ENCODE measurements around the gene PPP1R26.
"Not testable (repeated sequence)": the region's sequence is repeated elsewhere in the genome, so short reads cannot be mapped to it uniquely, and the experiment has no call there.

Gene PPP1R26, protein sequence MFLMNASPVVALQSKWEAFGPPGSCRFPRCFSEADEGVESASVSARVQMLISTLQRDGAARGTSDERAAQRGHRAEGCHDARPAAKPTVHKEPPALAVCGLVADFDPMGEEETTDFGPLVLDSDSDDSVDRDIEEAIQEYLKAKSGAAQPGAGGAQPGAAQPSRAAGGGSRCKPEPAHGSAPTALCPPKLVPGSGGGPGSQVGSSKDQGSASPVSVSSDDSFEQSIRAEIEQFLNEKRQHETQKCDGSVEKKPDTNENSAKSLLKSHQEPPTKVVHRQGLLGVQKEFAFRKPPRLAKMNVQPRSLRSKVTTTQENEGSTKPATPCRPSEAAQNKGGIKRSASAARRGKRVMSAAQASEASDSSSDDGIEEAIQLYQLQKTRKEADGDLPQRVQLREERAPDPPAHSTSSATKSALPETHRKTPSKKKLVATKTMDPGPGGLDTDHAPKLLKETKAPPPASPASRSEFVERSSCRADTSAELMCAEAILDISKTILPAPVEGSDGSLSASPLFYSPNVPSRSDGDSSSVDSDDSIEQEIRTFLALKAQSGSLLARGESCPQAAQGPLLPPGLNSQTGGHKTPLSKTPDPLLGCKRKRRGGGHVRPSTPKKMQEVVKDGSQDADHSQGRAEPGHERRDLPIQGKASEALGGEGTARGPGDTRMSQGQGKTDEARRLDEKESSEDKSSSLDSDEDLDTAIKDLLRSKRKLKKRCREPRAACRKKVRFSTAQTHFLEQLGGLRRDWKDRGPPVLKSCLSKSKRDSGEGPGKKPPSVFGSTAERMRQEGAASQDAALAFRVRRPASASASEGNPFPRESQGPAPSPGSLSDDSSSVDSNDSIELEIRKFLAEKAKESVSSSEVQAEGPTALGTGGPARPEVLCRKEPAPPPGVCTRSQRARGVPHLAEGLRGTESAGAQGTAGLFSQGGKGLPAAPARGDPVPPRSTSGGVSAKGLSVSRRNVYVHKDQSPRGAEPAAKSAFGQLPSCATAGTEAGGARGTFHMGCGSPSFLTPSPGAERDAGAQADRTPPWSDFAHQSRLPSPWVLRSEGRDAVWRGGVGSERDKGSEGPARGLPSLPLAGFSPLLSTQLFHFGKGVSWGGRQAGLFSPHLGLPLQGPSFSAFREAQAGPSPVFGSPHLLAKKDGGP (N-terminal part only)

DNA sequence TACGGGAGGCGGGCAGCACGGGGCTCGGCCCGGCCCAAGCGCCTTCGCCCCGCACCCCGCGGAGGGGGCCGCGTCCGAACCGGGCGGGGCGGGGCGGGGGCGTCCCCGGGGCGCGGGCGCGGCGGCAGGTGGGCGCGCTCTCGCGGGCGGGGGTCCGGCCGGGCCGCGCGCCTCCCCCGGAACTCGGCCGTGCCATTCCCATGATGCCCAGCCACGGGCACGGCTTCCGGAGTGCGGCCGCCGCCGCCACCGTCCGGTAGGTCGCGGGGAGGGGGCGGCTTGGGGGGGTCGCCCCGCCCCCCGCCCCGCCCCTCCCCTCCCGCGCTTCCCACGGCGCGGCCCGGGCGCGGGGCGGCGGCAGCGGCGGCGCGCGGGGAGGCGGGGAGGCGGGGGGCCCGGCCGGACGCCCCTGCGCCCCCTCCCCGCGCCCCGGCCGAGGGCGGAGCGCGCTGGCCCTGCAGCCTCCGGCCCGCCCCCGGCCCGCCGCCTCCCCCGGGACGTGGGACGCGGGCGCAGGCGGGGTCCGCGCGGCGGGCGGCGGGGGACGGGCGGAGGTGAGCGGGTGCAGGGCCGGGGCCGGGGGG is at the start of gene PPP1R26:
TSS of gene PPP1R26 (plus strand) at position 314 of the 584 bp plus-strand sequence. CDS start 4,729 bp downstream, outside the sequence.
- DNase-seq (ENCODE audit: low read depth in 2 of 2): no peak

DNA sequence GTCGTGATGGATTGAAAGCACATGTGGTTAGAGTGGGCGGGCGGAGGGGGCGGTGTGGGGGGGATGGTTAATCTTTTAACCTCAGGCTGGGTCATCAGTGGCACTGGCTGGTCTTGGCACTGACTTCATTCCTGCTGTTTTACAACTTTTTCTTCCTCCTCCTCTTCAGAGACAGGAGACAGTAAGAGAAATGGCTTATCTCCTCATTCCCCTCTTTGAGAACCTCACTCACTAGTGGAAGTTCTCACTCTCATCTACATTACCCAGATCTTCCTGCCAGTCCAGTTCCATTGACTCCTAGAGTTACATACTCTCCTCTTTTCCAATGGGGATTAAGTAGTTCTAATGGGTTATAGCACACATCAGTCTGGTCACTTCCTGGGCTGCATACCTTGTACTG is 42.3 kb upstream of the PPP1R26 start:
- DNase-seq (ENCODE audit: low read depth in 2 of 2): no peak

DNA sequence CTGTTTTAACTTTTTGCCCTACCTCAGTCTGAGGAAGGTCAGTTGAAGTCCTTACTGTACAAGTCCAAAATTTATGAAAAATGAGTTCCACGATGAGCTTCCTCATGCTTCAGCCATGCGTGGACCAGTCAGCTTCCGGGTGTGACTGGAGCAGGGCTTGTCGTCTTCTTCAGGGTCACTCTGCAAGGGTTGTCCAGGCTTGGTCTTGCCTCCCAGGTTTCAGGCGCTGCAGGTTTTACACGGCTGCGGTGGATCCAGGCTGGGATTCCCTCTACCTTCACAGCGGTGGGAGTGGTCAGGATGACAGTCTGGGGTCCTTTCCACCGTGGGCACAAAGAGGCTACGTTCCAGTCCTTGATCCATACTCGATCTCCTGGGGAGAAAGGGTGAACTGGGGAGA is 41.9 kb upstream of the PPP1R26 start:
- DNase-seq (ENCODE audit: low read depth in 2 of 2): not testable (repeated sequence)

DNA sequence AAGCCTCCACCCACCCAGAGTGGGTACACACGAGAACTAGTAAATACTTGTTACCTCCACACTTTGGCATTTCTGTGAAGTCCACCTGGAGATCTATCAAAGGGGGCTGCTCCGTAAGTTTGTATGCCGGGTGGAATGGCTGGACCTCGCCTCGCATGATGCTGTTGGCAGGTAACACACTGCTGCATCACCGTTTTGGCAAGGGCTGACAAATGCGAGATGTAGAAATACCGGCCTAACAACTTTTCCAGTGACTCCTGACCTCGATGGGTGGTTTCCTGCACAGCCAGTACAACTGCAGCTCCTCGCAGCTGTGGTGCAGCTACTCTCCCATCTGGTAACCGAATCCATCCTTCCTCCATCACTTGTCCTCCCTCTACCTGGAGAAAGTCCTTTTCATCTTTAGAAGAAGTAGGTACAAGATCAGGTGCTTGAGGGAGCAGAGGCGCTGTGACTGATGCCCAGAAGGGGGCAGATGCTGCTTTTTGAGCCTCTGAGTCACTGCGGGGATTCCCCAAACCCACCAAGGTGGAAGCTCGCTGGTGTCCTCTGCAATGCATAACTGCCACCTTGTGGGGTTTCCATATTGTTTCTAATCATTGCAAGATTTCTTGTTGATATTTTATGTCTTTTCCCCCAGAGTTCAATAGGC is 40.9 kb upstream of the PPP1R26 start:
- DNase-seq (ENCODE audit: low read depth in 2 of 2): peak; percentile 25 to 48

DNA sequence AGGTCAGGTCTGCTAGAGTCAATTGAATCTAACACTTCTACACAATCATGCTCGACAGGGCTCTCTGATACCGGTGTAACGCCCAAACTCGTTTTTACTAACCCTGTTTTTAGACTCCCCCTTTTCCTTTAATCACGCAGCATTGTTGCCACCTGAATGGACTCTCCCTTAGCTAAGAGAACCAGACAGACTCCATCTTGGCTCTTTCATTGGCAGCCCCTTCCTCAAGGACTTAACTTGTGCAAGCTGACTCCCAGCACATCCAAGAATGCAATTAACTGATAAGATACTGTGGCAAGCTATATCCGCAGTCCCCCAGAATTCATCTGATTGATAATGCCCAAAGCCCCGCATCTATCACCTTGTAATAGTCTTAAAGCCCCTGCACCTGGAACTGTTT is 40.1 kb upstream of the PPP1R26 start:
- not testable (repeated sequence) for DNase-seq (ENCODE audit: low read depth in 2 of 2)

DNA sequence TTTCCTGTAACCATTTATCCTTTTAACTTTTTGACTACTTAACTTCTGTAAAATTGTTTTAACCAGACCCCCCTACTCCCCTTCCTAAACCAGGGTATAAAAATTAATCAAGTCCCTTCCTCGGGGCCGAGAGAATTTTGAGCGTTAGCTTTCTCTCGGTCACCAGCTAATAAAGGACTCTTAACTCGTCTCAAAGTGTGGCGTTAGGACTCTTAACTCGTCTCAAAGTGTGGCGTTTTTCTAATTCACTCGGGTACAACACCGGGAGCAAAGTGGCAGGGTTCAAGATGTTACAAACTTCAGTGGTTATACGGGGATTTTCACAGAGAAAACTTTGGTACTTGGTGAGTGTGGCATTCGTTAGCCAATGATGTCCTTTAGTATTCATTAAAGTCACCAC is 39.7 kb upstream of the PPP1R26 start:
- no peak for DNase-seq (ENCODE audit: low read depth in 2 of 2)

DNA sequence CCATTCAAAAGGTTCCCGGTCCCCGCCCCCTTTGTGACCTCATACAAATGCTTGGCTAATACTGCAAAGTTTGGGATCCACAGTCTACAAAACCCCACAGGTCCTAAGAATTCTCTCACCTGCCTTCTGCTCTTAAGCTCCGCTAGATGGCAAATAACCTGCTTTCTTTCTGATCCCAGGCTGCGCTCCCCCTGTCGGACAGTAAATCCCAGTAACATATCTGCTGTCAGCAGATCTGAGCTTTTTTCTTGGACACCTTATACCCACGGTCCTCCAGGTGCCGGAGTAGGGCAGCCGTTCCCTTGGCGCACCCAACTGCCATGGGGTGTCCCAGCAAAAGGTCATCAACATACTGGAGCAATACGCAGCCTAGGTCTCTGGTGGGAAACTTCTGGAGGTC is 39.0 kb upstream of the PPP1R26 start:
- no peak for DNase-seq (ENCODE audit: low read depth in 2 of 2)

DNA sequence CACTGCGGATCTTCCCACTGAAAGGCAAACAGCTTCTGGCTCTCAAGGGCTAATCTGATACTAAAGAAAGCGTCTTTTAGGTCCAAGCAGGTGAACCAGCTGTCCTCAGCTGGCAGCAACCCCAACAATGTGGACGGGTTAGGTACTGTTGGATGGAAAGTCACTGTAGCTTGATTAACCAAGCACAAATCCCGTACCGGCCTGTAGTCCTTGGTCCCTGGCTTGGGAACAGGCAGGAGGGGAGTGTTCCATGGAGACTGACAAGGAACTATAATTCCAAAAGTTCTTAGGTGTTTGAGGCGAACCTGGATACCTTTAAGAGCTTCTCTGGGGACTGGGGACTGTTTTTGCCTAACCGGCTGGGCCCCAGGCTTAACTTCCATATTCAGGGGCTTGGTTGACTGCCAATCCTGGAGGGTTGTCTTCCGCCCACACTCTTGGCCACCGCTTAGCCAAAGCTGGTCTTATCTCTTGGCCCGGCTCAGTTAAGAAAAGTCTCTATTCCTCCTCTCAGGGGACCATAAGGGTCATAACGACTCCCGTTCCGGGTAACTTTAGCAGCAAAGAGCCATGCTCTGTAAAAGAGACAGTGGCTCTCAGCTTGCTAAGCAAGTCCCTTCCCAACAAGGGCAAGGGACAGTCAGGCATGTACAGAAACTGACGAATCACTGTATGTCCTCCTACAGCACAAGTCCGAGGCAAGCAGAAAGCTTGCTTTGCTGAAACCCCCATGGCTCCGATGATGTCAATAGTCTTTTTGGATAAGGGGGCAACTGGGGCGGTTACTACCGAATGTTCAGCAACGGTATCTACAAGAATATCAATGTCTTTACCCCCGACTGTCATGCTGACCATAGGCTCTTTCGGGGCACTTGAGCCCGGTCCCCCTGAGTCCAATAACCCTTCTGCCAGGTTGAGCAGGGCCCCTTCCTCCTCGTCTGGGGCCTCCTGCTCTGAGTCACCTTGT is 38.2 kb upstream of the PPP1R26 start:
- not testable (repeated sequence) for DNase-seq (ENCODE audit: low read depth in 2 of 2)

DNA sequence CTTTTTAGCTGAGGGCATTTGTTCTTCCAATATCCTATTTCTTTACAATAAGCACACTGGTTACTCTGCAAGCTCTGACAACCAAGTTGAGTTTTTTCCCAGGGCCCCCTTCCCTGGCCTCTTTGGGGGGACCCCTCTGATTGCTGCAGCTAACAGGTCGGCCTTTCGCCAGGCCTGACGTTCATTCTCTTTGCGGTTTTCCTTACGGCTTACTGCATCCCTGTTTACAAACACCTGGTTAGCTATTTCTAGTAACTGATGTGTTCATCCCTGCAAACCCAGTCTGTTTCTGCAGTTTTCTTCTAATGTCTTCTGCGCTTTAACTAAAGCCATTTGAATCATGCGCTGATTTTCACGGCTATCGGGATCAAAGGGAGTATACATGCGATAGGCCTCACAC is 37.5 kb upstream of the PPP1R26 start:
- DNase-seq (ENCODE audit: low read depth in 2 of 2): no peak

DNA sequence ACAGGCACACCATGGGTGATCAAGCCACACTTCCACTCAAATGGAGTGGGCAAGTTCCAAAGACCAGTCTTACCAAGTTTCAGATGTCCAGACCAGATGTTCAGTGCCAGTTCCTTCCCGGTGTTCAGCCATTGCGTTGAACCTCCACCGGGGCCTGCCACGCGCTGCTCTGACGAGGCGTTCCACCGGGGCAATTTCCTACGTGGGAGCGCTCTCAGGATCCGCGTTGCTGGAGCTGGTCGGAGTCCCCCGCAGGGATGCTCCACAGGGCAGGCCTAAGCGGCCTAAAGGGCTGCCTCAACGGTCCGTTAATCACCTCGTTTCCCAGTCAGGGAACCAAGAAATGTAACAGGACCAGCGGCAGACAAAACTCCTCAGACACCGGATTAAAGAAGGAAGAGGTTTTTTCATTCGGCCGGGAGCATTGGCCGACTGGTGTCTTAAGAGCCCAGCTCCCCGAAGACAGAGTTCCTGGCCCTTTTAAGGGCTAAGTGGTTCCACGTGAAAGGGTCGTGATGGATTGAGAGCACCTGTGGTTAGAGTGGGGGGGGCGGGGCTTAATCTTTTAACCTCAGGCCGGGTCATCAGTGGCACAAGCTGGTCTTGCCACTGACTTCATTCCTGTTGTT is 35.7 kb upstream of the PPP1R26 start:
- no peak for DNase-seq (ENCODE audit: low read depth in 2 of 2)

DNA sequence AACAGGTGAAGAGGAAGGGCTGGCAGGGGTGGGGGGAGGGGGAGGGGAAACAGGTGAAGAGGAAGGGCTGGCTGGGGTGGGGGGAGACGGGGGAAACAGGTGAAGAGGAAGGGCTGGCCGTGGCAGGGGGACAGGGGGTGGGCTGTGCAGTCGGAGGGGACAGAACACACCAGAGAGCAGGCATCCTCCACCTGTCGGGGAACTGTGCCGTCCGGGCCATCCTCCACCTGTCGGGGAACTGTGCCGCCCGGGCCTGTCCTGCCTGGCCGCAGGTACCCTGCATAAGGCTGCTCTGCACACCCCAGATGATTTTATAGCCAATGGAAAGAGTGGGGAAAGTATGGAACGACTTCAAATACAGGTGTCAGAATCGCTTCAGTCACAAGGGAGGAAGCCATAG is 32.5 kb upstream of the PPP1R26 start:
- DNase-seq (ENCODE audit: low read depth in 2 of 2): no peak

DNA sequence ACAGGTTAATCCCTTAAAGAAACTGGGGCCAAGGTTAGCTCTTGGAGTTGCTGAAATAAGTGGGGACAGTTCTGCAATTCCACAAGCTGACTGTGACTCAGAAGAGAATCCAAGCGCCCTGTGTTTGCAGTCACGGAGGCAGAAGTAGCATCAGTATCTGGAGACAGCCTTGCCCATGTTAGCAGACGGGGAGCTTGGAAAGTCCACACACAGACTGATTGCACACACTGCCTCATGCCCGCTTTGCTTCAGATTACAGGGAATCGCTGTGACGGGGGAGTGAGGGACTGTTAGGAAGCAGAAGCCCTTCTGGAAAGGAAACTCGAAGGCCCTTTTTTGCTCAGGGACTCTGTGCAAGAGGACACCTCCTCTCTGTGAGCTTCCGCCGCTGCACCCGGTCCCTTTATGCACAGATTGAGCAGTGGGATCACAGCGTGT is 30.9 kb upstream of the PPP1R26 start:
- no peak for DNase-seq (ENCODE audit: low read depth in 2 of 2)

DNA sequence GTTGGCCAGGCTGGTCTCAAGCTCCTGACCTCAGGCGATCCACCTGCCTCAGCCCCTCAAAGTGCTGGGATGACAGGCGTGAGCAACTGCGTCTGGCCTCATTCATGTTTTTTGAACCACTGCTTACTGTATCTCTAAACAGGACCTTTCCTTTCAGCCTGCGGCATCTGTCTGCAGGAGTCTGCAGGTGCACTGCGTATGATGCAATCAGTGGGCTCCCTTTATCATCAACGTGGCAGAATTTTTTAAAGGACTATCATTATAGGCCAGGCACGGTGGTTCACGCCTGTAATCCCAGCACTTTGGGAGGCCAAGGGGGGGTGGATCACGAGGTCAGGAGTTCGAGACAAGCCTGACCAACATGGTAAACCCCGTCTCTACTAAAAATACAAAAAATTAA is 30.1 kb upstream of the PPP1R26 start:
- not testable (repeated sequence) for DNase-seq (ENCODE audit: low read depth in 2 of 2)

DNA sequence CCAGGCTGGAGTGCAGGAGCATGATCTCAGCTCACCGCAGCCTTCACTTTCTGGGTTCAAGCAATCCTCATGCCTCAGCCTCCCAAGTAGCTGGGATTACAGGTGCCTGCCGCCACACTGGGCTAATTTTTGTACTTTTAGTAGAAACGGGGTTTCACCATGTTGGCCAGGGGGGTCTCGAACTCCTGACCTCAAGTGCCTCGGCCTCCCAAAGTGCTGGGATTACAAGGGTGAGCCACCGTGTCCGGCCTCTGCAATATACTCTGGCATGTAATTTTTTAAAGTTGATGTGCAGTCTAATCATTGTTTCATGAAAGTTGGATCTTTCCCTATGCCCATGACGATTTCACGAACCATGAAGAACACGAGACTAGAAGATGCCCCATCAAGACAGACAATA is 28.6 kb upstream of the PPP1R26 start:
- DNase-seq (ENCODE audit: low read depth in 2 of 2): no peak

DNA sequence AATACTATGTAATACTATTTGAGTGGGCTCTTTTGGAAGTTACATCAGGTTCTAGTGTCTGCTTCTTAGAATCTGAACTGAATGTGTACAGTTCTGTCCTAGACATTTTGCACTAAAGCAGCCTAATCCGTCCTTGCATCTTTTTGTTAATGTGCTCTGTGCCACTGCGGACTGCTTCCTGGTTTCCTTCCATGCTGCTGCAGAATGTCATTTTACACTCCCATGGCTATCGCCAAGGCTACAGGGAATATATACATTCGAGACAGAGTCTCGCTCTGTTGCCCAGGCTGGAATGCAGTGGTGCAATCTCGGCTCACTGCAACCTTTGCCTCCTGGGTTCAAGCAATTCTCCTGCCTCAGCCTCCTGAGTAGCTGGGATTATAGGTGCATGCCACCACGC is 27.7 kb upstream of the PPP1R26 start:
- not testable (repeated sequence) for DNase-seq (ENCODE audit: low read depth in 2 of 2)

DNA sequence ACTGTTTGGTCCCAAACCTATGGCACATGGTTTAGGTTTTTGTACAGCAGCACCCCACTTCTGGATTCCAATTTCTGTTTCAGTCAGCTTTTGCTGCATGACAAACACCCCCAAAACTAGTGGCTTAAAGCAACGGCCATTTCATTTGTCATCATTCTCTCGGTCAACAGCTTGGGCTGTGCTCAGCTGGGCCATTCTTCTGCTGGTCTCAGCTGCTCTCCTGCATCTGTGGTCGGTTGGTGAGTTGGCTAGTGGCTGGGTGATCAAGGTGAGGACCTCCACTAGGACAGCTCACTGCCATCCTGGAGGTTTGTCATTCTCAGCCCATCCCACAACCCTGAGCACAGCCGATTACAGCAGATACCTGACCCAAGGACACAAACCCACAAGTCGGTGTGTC is 24.8 kb upstream of the PPP1R26 start:
- DNase-seq (ENCODE audit: low read depth in 2 of 2): no peak

DNA sequence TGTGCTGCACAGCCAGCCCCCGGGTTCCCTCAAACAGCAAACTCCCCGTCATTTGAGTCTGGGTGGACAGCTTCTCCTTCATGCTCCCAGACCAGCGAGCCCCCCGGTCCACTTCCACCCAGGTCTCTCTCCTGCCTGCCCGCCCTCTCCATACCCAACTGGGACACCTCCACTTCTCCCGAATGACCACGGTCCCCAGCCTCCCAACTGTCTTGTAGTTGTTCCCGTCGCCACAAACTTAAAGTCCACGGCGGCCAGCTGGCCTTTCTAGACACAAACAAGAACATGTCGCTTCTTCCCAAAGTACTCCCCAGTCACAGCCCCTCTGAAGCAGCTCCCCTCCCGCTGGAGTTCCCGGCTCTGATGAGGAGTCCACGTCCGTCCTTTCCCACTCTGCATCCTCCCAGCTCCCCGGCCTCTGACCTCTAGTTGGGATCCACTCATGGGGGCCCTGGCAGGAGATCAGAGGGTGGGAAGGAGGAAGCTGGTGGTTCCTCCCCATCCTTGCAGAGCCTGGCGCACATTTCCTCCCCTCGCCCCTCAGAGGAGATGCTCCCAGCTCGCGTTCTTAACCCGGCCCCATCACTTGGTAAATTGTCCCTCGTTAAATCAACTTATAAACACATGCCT is 24.1 kb upstream of the PPP1R26 start:
- no peak for DNase-seq (ENCODE audit: low read depth in 2 of 2)

DNA sequence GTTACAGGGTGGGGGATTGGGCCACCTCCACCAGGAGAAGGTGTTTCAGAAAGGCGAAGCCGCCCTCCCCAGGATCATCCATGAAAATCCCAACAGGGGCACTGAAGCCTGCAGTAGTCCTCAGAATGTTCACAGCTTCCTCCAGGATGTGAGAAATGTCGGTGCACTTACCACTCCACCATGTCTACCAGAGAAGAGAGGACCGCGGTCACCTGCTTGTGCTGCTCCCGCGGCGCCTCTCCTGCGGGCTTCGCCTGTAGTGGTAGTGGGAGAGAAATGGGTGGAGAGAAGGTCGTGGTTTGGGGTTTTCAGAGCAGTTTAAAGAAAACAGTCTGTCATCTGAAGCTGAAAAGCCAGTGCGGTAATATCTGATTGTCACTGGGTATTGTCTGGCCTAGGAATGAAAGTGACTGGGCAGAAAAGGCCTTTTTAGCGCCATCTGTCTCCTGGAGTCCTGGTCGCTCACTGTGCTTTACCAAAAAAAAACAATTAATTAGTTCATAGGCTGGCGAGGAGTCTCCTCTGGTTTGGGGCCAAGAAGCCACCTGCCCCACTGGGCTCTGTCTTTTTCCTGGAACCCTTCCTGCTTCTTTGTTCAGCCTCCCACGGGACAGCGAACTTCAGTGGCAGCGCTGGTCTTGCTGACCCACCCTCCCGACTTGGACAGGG is 23.0 kb upstream of the PPP1R26 start:
- no peak for DNase-seq (ENCODE audit: low read depth in 2 of 2)

DNA sequence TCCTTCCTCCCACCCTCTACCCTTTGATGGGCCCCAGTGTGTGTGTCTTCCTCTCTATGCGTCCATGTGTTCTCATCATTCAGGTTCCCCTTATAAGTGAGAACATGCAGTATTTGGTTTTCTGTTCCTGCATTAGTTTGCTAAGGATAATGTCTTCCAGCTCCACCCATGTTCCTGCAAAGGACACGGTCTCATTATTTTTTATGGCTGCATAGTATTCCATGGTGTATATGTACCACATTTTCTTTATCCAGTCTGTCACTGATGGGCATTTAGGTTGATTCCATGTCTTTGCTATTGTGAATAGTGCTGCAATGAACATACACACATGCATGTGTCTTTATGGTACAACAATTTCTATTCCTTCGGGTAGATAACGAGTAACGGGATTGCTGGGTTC is 21.1 kb upstream of the PPP1R26 start:
- not testable (repeated sequence) for DNase-seq (ENCODE audit: low read depth in 2 of 2)

Data from stimulated activated CD4-positive, alpha-beta T cell treated with anti-CD3 and anti-CD28 coated beads, Interleukin-4, amount 100 ng/mL, for 48 hours (primary cell).